Tongue (tissue), 2 donors: ENCODE measurements around the gene DNAJB13. TPM values are rescaled to one million over a fixed set of nuclear protein-coding genes. Genes with fewer than 3 reads are reported as not detected.
"Not testable (repeated sequence)": the region's sequence is repeated elsewhere in the genome, so short reads cannot be mapped to it uniquely, and the experiment has no call there.

Experiments used
- DNase-seq: peaks from one replicate; pipeline ENCODE4 v3.0.0-alpha.2; 2015
- total RNA-seq: library from RNA; depleted of rRNA; stranded (reverse); fragments of >200 nt; gene quantifications from one replicate; pipeline ENCODE4 v1.2.3, GENCODE V29; 2014

DNAJB13 gene
- total RNA-seq, 1 donor from 2014 or later: not detected

- no peak for DNase-seq
These were observed 27.2 kb downstream of the DNAJB13 start for GRCh38 chr11:73977856-73978519.

GRCh38 chr11:73978576-73979086 lies 27.8 kb downstream of the DNAJB13 start:
- DNase-seq: no peak

DNA sequence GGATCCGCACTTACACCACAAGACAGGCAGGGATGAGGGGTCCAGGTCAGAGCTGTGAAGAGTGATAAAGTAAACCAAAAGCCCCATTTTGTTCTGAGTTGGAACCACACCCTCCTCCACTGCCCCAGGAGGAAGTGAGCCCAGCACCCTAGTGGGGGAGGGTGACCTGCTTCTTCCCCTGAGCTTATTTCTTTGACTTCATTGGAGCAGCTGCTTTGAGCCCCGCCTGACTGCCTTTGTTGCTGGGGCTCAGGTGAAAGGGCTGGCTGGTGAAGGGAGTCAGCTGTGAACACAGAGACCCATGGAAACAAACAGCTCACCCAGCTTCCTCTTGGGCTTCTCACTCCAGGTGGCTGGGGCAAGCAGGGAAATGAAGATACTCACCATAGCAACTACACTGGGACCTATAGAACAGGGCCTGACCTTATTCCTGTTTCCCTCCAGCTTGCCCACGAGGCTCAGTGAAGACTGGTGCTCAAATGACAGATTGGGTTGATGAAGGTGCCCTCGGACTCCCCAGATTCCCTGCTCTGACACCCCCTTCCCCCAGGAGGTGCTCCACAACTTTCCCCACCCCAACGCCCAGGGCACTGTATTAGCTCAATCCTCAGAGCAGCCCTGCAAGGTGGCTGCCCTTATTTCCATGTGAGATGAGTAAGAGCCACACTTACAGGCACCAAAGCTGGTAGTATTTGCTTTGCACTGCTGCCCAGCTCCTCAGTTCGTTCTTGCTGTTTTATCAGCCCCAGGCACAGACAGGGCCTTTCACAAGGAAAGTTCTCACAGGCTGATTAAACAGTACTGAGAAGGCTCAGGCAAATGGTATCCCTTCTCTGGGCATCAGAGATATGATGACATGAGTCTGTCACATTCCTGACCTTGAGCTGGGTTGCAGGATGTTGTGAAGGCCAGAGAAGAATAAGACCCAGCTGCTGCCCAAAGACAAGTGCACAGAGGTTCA lies 29.5 kb downstream of the DNAJB13 start:
- peak; percentile 52 for DNase-seq

GRCh38 chr11:73981051-73981805 lies 30.4 kb downstream of the DNAJB13 start:
- DNase-seq: no peak

DNA sequence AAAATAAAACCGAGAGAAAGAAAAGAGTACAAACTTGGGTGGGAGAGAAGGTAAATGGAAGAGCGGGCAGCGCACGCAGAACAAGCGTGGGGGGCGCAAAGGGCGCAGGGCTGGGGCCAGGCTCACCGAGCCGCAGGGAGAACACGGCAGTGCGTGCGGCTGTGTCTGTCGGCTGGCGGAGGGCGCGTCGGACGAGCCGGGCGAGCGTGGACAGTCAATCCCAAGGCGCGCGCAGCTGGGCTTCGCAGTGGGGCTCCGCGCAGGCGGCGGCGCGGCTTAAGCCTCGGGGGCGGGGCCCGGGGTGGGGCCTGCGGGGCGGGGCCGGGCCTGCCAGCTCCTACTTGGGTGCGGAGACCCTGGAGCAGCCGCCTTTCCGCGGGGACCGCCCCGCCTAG lies 31.8 kb downstream of the DNAJB13 start, which contains the start of gene UCP2:
UCP2 (minus strand) TSS at position 249 of the 395 bp plus-strand sequence. CDS start 4,465 bp downstream, outside the sequence.
- DNase-seq: peak; percentile 94

- peak; percentile 97 for DNase-seq
These were observed 32.3 kb downstream of the DNAJB13 start for GRCh38 chr11:73982990-73983740.

DNA sequence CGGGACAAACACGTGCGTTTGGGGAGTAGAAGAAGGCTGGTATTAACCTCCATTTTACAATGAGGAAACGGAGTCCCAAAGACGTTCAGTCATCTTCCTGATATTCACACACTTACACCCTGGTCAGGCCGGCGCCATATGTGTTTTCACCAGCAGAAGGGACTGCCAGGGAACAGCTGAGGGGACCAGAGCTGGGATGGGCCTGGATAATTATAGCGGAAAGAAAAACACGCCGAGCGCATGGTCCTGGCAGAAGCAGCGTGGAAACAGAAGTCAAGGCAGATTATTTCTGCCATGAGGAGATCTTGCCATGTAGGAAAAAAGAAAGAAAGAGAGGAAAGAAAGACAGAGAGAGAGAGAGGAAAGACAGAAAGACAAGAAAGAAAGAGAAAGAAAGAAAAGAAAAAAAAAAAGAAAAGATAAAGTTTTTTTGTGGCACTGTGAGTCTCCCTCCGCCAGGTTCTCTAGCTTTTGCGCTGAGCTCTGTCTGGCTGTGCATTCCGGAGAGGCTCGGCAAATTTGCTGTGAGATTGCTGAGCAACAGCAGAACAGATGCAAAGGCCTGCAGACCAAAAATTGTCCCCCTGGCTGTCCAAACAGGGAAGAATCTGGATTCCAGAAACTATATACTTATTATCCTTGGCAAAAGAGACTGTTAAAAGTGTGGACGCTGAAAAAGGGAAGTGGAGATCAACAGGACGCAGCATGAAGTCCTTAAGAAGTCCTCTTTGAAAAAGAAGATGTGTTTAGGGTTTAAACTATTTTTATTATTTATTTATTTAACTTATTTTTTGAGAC lies 33.1 kb downstream of the DNAJB13 start:
- DNase-seq: peak; percentile 86

- not testable (repeated sequence) for DNase-seq
These were observed 34.8 kb downstream of the DNAJB13 start for GRCh38 chr11:73985661-73986060.

DNA sequence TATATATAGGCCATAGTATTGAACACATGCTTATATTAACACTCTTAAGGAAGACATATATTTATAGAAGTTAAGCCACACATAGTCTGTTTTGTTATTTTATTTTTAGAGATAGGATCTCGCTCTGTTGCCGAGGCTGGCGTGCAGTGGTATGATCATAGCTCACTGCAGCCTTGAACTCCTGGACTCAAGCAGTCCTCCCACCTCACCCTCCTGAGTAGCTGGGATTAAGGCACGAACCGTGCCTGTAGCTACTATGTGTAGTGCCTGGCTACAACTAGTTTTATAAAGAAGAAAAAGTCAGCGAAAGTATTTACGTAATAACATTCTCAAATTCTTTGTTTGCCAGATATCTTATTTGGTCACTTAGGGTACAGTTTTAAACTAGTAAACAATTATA lies 37.4 kb downstream of the DNAJB13 start:
- no peak for DNase-seq

DNA sequence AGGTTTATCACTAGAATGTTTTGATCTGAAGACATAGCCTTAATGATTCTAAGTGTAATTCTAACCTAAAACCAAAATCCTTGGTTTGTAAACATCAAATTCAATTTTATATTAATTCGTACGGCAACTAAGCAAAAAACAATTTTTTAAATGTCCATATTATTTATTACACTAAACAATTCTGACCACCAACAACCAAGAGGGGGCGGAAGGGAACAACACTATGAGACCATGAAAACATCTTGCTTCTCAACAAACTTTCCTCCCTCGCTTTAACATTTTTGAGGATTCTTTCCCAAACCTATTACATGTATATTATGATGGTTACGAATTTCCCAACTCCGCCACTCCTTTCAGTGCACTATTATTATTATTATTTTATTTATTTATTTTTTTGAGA lies 38.3 kb downstream of the DNAJB13 start:
- DNase-seq: no peak

DNA sequence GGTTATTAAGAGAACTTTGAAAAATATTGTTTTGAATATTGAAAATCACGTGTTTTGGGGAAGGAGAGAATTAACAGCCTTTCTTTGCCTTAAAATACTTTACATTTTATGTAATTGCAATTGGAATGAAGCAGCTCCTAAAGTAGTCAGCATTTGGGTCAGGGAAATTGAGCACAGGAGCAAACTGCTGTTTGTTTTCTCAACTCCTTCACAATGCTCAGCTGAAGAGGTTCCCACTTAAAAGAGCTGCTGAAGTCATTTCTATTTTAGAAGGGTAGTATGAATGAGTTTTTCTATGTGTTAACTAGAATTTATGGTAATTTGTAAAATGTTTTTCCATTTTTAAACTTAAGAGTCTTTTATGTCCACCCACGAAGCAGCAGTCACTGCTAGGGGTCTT lies 39.9 kb downstream of the DNAJB13 start:
- DNase-seq: no peak

GRCh38 chr11:73991471-73992006 lies 40.7 kb downstream of the DNAJB13 start:
- no peak for DNase-seq

GRCh38 chr11:73995247-73995646 lies 44.4 kb downstream of the DNAJB13 start:
- no peak for DNase-seq

DNA sequence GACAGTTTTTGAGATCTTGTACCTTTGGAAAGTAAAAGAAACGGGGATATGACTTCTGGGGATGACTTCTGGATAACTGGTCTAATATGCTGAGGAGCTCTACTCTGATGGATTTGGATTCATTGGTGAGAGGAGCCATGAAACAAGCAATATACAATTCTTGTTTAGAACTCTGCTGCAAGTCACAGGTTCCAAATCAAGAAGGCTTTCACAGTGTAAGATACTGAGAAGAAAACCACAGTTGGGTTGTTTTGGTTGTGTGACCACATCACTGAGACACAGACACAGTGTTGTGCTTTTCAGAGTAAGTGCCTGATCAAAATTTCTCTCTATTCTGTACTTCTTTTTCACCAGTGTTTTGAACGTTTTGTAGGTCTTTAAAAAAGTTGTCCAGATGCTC lies 44.9 kb downstream of the DNAJB13 start:
- no peak for DNase-seq

- peak; percentile 39 for DNase-seq
These were observed 45.4 kb downstream of the DNAJB13 start for GRCh38 chr11:73996161-73996747.

DNA sequence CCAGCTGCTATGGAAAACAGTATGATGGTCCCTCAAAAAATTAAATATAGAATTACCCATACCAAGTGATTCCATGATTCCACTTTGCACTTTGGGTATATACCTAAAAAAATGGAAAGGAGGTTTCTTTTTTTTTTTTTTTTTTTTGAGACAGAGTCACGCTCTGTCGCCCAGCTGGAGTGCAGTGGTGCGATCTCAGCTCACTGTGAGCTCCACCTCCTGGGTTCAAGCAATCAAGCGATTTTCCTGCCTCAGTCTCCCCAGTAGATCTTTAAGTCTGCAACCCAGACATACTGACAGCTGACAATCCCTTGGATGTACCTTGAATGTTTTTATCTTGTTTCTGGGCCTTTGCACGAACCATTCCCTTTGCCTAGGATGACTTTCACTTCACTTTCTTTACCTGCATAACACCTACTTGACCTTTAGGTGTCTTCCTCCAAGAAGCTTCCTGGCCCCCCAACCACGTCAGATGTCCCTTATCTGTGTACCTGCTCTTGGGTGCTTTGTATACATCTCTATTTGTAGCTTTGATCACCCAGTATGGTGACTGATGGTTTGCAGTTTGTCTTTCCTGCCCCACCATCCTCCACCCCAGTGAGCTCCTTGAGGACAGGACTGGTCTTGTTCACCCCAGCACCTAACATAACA lies 46.4 kb downstream of the DNAJB13 start:
- no peak for DNase-seq

GRCh38 chr11:73998846-73999575 lies 48.2 kb downstream of the DNAJB13 start:
- DNase-seq: no peak

DNA sequence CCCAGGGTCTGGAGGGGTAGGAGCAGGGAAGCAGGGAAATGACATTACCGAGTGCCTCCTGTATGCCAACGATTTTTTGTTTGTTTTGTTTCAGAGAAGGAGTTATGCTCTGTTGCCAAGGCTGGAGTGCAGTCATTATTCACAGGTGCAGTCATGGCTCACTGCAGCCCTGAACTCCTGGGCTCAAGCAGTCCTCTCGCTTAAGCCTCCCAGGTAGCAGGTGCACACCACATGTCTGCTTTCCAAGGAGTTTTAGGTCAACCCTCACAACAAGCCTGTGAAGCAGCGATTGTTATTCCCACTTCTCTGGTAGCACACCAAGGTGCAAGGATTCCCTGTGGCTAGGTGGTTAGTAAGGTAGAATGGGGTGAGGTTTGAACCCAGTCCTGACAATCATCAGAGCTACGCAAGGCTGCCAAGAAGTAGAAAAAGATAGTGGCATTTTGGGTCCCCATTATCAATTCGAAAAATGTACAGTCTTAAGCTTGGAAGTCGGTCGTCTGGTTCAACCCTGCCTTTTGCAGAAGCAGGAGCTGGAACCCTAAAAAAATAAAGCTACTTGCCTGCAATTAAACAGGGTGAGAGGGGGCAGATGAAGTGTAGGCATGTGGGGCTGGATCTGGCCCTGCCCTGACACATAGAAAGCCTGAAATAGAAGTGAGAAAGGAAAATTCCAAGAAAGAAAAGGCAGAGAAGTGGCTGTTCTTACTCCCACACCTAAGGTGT lies 48.9 kb downstream of the DNAJB13 start:
- no peak for DNase-seq
